Breast epithelium (tissue), 3 donors: ENCODE measurements around the gene IFIT1.
"Not testable (repeated sequence)": the region's sequence is repeated elsewhere in the genome, so short reads cannot be mapped to it uniquely, and the experiment has no call there.

Source experiments
- CTCF ChIP-seq, 3 donors: fragments of 450-650 bp; IDR thresholded peaks; one replicate each; pipeline ENCODE4 v1.5.1; 2016 to 2017; ENCODE audit warnings: antibody characterized with exemption in 3 of 3, mild to moderate bottlenecking in 3 of 3, moderate library complexity in 3 of 3
- POLR2A ChIP-seq: fragments of 450-650 bp; IDR thresholded peaks from one replicate; pipeline ENCODE4 v1.6.1; 2016; ENCODE audit warnings: antibody characterized with exemption, mild to moderate bottlenecking, moderate library complexity
- POLR2AphosphoS5 ChIP-seq, 3 donors: sonication (generic); formaldehyde crosslinking; IDR thresholded peaks; one replicate each; pipeline ENCODE4 v1.6.1; 2017; ENCODE audit warnings: antibody characterized with exemption in 3 of 3

GRCh38 chr10:89406178-89406577 lies 13.8 kb downstream of the IFIT1 start:
- not testable (repeated sequence) for TF ChIP-seq CTCF (IDR thresholded peaks at IDR 0.05); POLR2AphosphoS5 (IDR thresholded peaks at IDR 0.05); POLR2A
